Left lung (tissue), 10 donors: Measurements from ENCODE around the gene GALP. TPM values are rescaled to one million over a fixed set of nuclear protein-coding genes. Genes with fewer than 3 reads are reported as not detected.
A peak's percentile ranks its signal among the peaks of the same experiment; 100 is the strongest.
"Not testable (repeated sequence)": the region's sequence is repeated elsewhere in the genome, so short reads cannot be mapped to it uniquely, and the experiment has no call there.

Experiments used
- ATAC-seq: fragments of 200-7000 bp; cut with Tn5 transposase; one replicate; pipeline ENCODE4 v1.9.1; 2020; ENCODE audit warnings: moderate library complexity
- DNase-seq, 4 donors: peaks; one replicate each; pipeline ENCODE4 v3.0.0-alpha.2; 2013 to 2020
- H3K27ac ChIP-seq, 2 donors: fragments of 200-600 bp; sonication (generic) in 1 of 2; one replicate each; pipeline versions ENCODE4 v1.5.0 to v1.8.0; 2020 to 2021
- H3K27me3 ChIP-seq, 2 donors: fragments of 200-600 bp; sonication (generic) in 1 of 2; one replicate each; pipeline versions ENCODE4 v1.5.0 to v1.8.0; 2020 to 2021
- H3K36me3 ChIP-seq, 2 donors: fragments of 200-600 bp; sonication (generic) in 1 of 2; one replicate each; pipeline versions ENCODE4 v1.5.0 to v1.8.0; 2020 to 2021
- H3K4me1 ChIP-seq, 2 donors: fragments of 200-600 bp; one replicate each; pipeline ENCODE4 v1.8.0; 2021
- H3K4me3 ChIP-seq, 2 donors: fragments of 200-600 bp; sonication (generic) in 1 of 2; one replicate each; pipeline versions ENCODE4 v1.5.0 to v1.8.0; 2020 to 2021; ENCODE audit warnings: mild to moderate bottlenecking in 1 of 2
- H3K9me3 ChIP-seq, 2 donors: fragments of 200-600 bp; sonication (generic) in 1 of 2; one replicate each; pipeline versions ENCODE4 v1.5.0 to v1.8.0; 2020 to 2021
- intact Hi-C, 2 donors: fragments of 100-400 bp; cut with DNase I; formaldehyde crosslinking; loops; one replicate each; pipeline versions ENCODE4 v1.11.2 to v1.14.2; 2022
- polyA plus RNA-seq, 6 donors: library from polyadenylated mRNA; unstranded; fragments of 120-200 nt; gene quantifications; one replicate each; pipeline ENCODE4 v1.2.1, GENCODE V29; 2013; ENCODE audit not compliant: insufficient read length in 6 of 6
- total RNA-seq, 2 donors: library from RNA; stranded (reverse); fragmentation: NEBNext Ultra II Directional; extraction: Animal tissue kit (Norgen Biotek cat#: 25700); gene quantifications; one replicate each; pipeline ENCODE4 v1.2.1, GENCODE V29; 2021
- TF ChIP-seq, protein P1 (sequence below), 2 donors: fragments of 200-600 bp; sonication (generic) in 1 of 2; IDR thresholded peaks; one replicate each; pipeline versions ENCODE4 v1.5.0 to v1.8.0; 2021; ENCODE audit warnings: antibody characterized with exemption in 2 of 2
- donor health status: DM: no; HTN: yes; CAD: no.
- donor health status: DM: no; HTN: no; CAD: no.

The GALP gene
- total and polyA plus RNA-seq, 8 donors = not detected

DNA sequence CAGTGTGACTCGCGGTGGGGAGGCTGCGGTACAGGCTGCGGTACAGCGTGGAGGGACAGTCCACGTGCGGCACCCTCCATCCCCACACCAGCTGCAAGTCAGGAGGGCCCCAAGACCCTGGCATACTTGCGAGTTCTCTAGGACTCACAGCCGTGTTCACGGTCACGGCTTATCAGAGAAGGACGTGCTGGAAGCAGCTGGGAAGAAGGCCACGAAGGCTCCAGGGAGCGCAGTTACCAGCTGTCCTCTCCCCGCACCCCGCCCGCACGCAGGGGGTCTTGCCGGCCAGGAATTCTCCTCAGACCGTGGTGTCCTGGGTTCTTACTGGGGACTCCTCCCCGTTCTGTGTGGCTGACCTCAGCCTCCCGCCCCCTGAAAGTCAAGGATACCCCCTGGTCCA lies 28.5 kb upstream of the GALP start:
- no peak for ATAC-seq
- Histone ChIP-seq H3K9me3 (no peaks in the 10 kb centered on the region), H3K27me3 (no peaks in the 10 kb centered on the region), H3K4me1 (peaks cover 0 to 21% of the 10 kb centered on the region in 2 donors), H3K4me3 (no peak overlapping the region), H3K36me3 (peaks cover 0 to 34% of the 10 kb centered on the region in 2 donors), H3K27ac (no peak overlapping the region)
- intact Hi-C loops = no loop called here
- TF ChIP-seq, protein P1, sequence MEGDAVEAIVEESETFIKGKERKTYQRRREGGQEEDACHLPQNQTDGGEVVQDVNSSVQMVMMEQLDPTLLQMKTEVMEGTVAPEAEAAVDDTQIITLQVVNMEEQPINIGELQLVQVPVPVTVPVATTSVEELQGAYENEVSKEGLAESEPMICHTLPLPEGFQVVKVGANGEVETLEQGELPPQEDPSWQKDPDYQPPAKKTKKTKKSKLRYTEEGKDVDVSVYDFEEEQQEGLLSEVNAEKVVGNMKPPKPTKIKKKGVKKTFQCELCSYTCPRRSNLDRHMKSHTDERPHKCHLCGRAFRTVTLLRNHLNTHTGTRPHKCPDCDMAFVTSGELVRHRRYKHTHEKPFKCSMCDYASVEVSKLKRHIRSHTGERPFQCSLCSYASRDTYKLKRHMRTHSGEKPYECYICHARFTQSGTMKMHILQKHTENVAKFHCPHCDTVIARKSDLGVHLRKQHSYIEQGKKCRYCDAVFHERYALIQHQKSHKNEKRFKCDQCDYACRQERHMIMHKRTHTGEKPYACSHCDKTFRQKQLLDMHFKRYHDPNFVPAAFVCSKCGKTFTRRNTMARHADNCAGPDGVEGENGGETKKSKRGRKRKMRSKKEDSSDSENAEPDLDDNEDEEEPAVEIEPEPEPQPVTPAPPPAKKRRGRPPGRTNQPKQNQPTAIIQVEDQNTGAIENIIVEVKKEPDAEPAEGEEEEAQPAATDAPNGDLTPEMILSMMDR (IDR thresholded peaks at IDR 0.05) = no peak
- DNase-seq = no peak

- ATAC-seq = no peak
- Histone ChIP-seq H3K9me3 (no peaks in the 10 kb centered on the region), H3K27me3 (no peaks in the 10 kb centered on the region), H3K4me3 (no peak overlapping the region), H3K4me1 (peaks cover 0 to 13% of the 10 kb centered on the region in 2 donors), H3K27ac (no peak overlapping the region), H3K36me3 (peaks cover 0 to 34% of the 10 kb centered on the region in 2 donors)
- TF ChIP-seq, protein P1 (IDR thresholded peaks at IDR 0.05) = no peak
- intact Hi-C loops = no loop called here
- no peak for DNase-seq
Observed at GRCh38 chr19:56148096-56148495, 27.7 kb upstream of the GALP start.

DNA sequence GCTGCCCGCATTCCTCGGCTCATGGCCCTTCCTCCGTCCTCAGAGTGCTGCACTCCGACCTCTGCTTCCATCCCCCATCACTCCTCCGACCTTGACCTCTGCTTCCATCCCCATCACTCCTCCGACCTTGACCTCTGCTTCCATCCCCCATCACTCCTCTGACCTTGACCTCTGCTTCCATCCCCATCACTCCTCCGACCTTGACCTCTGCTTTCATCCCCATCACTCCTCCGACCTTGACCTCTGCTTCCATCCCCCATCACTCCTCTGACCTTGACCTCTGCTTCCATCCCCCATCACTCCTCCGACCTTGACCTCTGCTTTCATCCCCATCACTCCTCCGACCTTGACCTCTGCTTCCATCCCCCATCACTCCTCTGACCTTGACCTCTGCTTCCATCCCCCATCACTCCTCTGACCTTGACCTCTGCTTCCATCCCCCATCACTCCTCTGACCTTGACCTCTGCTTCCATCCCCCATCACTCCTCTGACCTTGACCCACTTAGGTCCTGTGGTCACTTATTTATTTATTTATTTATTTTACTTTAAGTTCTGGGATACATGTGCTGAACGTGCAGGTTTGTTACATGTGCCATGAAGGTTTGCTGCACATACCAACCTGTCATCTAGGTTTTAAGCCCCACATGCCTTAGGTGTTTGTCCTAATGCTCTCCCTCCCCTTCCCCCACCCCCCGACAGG lies 26.7 kb upstream of the GALP start:
- peaks cover 0 to 35% of the 10 kb centered on the region in 2 donors for H3K36me3 ChIP-seq
- H3K4me3 ChIP-seq, H3K27ac ChIP-seq, H3K4me1 ChIP-seq, intact Hi-C loops, DNase-seq, H3K27me3 ChIP-seq, ATAC-seq, H3K9me3 ChIP-seq: not testable (repeated sequence)

DNA sequence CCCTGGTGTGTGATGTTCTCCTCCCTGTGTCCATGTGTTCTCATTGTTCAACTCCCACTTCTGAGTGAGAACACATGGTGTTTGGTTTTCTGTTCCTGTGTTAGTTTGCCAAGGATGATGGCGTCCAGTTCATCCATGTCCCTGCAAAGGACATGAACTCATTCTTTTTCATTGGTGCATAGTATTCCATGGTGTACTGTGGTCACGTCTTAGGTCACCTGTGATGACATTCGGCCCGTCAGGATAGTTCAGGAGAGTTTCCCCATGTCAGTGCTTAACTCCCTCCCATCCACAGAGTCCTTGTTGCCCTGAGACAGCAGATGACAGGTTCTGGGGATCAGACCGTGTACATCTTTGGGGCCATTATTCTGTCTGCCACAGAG lies 26.2 kb upstream of the GALP start:
- Histone ChIP-seq H3K9me3 (no peaks in the 10 kb centered on the region), H3K27me3 (no peaks in the 10 kb centered on the region), H3K4me3 (no peak overlapping the region), H3K27ac (no peak overlapping the region), H3K36me3 (peaks cover 0 to 40% of the 10 kb centered on the region in 2 donors), H3K4me1 (peaks cover 0 to 2% of the 10 kb centered on the region in 2 donors)
- TF ChIP-seq, protein P1 (IDR thresholded peaks at IDR 0.05) = no peak
- DNase-seq = no peak
- no peak for ATAC-seq
- intact Hi-C loops = no loop called here

DNA sequence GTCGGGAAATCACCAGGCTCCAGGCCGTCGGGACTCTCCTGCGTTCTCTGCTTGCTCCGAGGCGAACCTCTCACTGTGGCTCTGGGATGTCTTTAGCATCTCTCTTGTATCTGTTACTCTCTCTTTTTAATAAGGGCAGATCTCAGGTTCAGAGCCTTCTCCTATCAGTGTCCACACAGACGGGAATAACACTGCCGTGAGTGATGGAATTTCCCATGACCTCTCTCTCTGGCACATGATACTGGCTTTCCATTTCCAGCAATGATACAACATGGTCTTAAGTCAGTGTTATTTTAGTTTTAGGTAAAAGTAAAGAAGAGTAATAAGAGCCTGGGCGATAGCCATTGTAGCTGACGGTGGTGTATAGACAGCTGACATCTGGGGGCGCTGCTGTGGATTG lies 25.4 kb upstream of the GALP start:
- intact Hi-C loops = no loop called here
- Histone ChIP-seq H3K4me3 (no peak overlapping the region), H3K36me3 (peaks cover 0 to 47% of the 10 kb centered on the region in 2 donors), H3K9me3 (no peaks in the 10 kb centered on the region), H3K27ac (no peak overlapping the region), H3K4me1 (no peaks in the 10 kb centered on the region), H3K27me3 (no peaks in the 10 kb centered on the region)
- DNase-seq (no peak), ATAC-seq (no peak)
- TF ChIP-seq, protein P1 (IDR thresholded peaks at IDR 0.05) = no peak

DNA sequence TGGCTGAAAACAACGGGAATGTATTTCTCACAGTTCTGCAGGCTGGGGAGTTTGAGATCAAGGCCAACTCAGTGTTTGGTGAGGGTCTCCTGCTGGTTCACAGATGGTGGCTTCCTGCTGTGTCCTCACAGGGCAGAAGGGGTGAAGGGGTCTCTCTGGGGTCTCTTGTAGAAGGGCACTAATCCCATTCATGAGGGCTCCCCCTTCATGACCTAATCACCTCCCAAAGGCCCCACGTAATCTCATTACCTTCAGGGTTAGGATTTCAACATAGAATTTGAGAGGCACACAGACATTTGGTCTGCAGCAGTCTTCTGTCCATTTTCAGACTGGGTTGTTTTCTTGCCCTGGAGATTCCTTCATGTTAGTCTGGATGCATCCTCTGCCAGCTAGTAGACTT lies 23.2 kb upstream of the GALP start:
- DNase-seq = no peak
- no peak overlapping the region for H3K4me3 ChIP-seq
- no peak for ATAC-seq

More for the DNA sequence above, 23.2 kb upstream of the GALP start:
- H3K36me3 ChIP-seq = peaks cover 0 to 44% of the 10 kb centered on the region in 2 donors
- H3K27me3 ChIP-seq = no peaks in the 10 kb centered on the region
- TF ChIP-seq, protein P1 (IDR thresholded peaks at IDR 0.05) = no peak
- H3K9me3 ChIP-seq = no peaks in the 10 kb centered on the region
- intact Hi-C loops = no loop called here
- H3K27ac ChIP-seq = peak overlapping the region in 1 of 2 donors; percentile 33
- H3K4me1 ChIP-seq = peaks cover 0 to 3% of the 10 kb centered on the region in 2 donors
